Gastrocnemius medialis (tissue), 4 donors: ENCODE data around the gene ACKR2. TPM values are rescaled to one million over a fixed set of nuclear protein-coding genes. Genes with fewer than 3 reads are reported as not detected.

ENCODE experiments used
- ATAC-seq, 2 donors: fragments of 150-250 bp; one replicate each; pipeline ENCODE4 v1.9.1; 2016
- DNase-seq, 2 donors: peaks; one replicate each; pipeline ENCODE4 v3.0.0-alpha.2; 2019
- H3K27ac ChIP-seq, 4 donors: fragments of 200-600 bp; sonication (generic); 1 replicate in 1 of 4; 2 replicates in 3 of 4; pipeline ENCODE4 v1.5.1; 2016 to 2018; ENCODE audit warnings: mild to moderate bottlenecking in 2 of 4, moderate library complexity in 1 of 4
- H3K27me3 ChIP-seq, 3 donors: fragments of 200-600 bp; sonication (generic) in 2 of 3; 1 replicate in 1 of 3; 2 replicates in 2 of 3; pipeline versions ENCODE4 v1.5.1 to v1.6.0; 2016 to 2019; ENCODE audit warnings: mild to moderate bottlenecking in 1 of 3, moderate library complexity in 1 of 3
- H3K36me3 ChIP-seq, 2 donors: fragments of 200-600 bp; sonication (generic) in 1 of 2; one replicate each; pipeline ENCODE4 v1.5.1; 2017 to 2018
- H3K4me1 ChIP-seq, 2 donors: fragments of 200-600 bp; sonication (generic) in 1 of 2; one replicate each; pipeline ENCODE4 v1.5.1; 2016 to 2017; ENCODE audit warnings: mild to moderate bottlenecking in 2 of 2
- H3K4me3 ChIP-seq, 4 donors: fragments of 200-600 bp; sonication (generic) in 3 of 4; 1 replicate in 1 of 4; 2 replicates in 3 of 4; pipeline ENCODE4 v1.5.1; 2016 to 2019; ENCODE audit warnings: mild to moderate bottlenecking in 2 of 4
- H3K9me3 ChIP-seq, 3 donors: fragments of 200-600 bp; sonication (generic) in 2 of 3; 1 replicate in 1 of 3; 2 replicates in 2 of 3; pipeline ENCODE4 v1.5.1; 2016 to 2019
- CTCF ChIP-seq, 5 experiments: fragments of 450-650 bp in 3 of 5; fragments of 200-600 bp in 2 of 5; sonication (generic) in 2 of 5; IDR thresholded peaks in 4 of 5; conservative IDR thresholded peaks in 1 of 5; 1 replicate in 4 of 5; 2 replicates in 1 of 5; pipeline ENCODE4 v1.5.1; 2016 to 2019; ENCODE audit warnings: antibody characterized with exemption in 5 of 5, mild to moderate bottlenecking in 3 of 5, moderate library complexity in 3 of 5
- POLR2A ChIP-seq, 2 donors: fragments of 450-650 bp; IDR thresholded peaks; one replicate each; pipeline ENCODE4 v1.6.1; 2017; ENCODE audit warnings: antibody characterized with exemption in 2 of 2, mild to moderate bottlenecking in 2 of 2, moderate library complexity in 2 of 2
- in situ Hi-C, 4 donors: fragments of 200-750 bp; cut with MboI; loops; one replicate each; pipeline versions ENCODE4 v1.15.0 to v1.8.0; 2017; ENCODE audit warnings: low sequenced_read_pairs in 4 of 4
- intact Hi-C: fragments of 100-400 bp; cut with DNase I; formaldehyde crosslinking; loops from one replicate; pipeline ENCODE4 v1.15.1; 2023; ENCODE audit warnings: low total_unique reads
- total RNA-seq, 4 donors: library from RNA; depleted of rRNA; stranded (reverse); fragments of >200 nt; gene quantifications; one replicate each; pipeline versions ENCODE4 v1.1.0 to v1.2.3, GENCODE V29; 2016

The ACKR2 gene
- total RNA-seq, 4 donors from 2014 or later = 0.23 to 1.1 (median 0.51) TPM; not detected in 1

- no peaks in the 10 kb centered on the region for H3K9me3 ChIP-seq
- no peak overlapping the region for H3K4me3 ChIP-seq
- DNase-seq = no peak
- in situ Hi-C loops (no loop called here), intact Hi-C loops (loop anchor here (10.0 kb wide), 1 partner anchor 1585 kb away; no protein-coding TSS in a partner anchor)
- no peaks in the 10 kb centered on the region for H3K27me3 ChIP-seq
- no peak for TF ChIP-seq POLR2A (IDR thresholded peaks at IDR 0.05)
- no peak for TF ChIP-seq CTCF (IDR thresholded peaks at IDR 0.05 in 4 of 5, conservative IDR thresholded peaks at IDR 0.05 in 1 of 5)
- peak overlapping the region in 3 of 4 donors; percentile 20 to 97 (median 95) for H3K27ac ChIP-seq
- no peaks in the 10 kb centered on the region for H3K36me3 ChIP-seq
- no peak for ATAC-seq
- peaks cover 34 to 41% of the 10 kb centered on the region in 2 donors for H3K4me1 ChIP-seq
Measured at GRCh38 chr3:42800251-42800650, 9.0 kb upstream of the ACKR2 start.

- Histone ChIP-seq H3K4me1 (peaks cover 36 to 41% of the 10 kb centered on the region in 2 donors), H3K36me3 (no peaks in the 10 kb centered on the region), H3K9me3 (no peaks in the 10 kb centered on the region), H3K27me3 (no peaks in the 10 kb centered on the region), H3K27ac (peak overlapping the region; percentile 2 to 97 (median 58)), H3K4me3 (no peak overlapping the region)
- DNase-seq (no peak), ATAC-seq (no peak)
- no peak for TF ChIP-seq POLR2A (IDR thresholded peaks at IDR 0.05)
- TF ChIP-seq CTCF (IDR thresholded peaks at IDR 0.05 in 4 of 5, conservative IDR thresholded peaks at IDR 0.05 in 1 of 5) = no peak
- intact Hi-C loops (loop anchor here (10.0 kb wide), 1 partner anchor 1586 kb away; no protein-coding TSS in a partner anchor), in situ Hi-C loops (no loop called here)
Measured at GRCh38 chr3:42801048-42801620, 8.1 kb upstream of the ACKR2 start.

- intact Hi-C loops = loop anchor here (2.0 to 10.0 kb wide), 2 partner anchors 55 to 1587 kb away; no protein-coding TSS in a partner anchor
- in situ Hi-C loops = no loop called here
- peak overlapping the region; percentile 95 to 98 (median 97) for H3K27ac ChIP-seq
- peaks cover 36 to 41% of the 10 kb centered on the region in 2 donors for H3K4me1 ChIP-seq
- ATAC-seq = no peak
- no peak overlapping the region for H3K4me3 ChIP-seq
- TF ChIP-seq POLR2A (IDR thresholded peaks at IDR 0.05) = no peak
- TF ChIP-seq CTCF (IDR thresholded peaks at IDR 0.05 in 4 of 5, conservative IDR thresholded peaks at IDR 0.05 in 1 of 5) = no peak
- H3K27me3 ChIP-seq = no peaks in the 10 kb centered on the region
- H3K9me3 ChIP-seq = no peaks in the 10 kb centered on the region
- no peak for DNase-seq
- no peaks in the 10 kb centered on the region for H3K36me3 ChIP-seq
Measured at GRCh38 chr3:42801784-42802183, 7.5 kb upstream of the ACKR2 start.

GRCh38 chr3:42802876-42803413, 6.3 kb upstream of the ACKR2 start:
- Histone ChIP-seq H3K4me3 (peak overlapping the region; percentile 78 to 98 (median 88)), H3K9me3 (no peaks in the 10 kb centered on the region), H3K36me3 (no peaks in the 10 kb centered on the region), H3K27me3 (no peaks in the 10 kb centered on the region), H3K4me1 (peaks cover 36 to 41% of the 10 kb centered on the region in 2 donors), H3K27ac (peak overlapping the region; percentile 95 to 98 (median 97))
- intact Hi-C loops = loop anchor here (2.0 to 10.0 kb wide), 2 partner anchors 56 to 1588 kb away; no protein-coding TSS in a partner anchor
- DNase-seq (peak in 1 of 2 donors; percentile 27), ATAC-seq (peak; percentile 40)
- TF ChIP-seq CTCF (IDR thresholded peaks at IDR 0.05 in 4 of 5, conservative IDR thresholded peaks at IDR 0.05 in 1 of 5) (no peak), POLR2A (IDR thresholded peaks at IDR 0.05) (peak; percentile 31 to 60)
- in situ Hi-C loops = no loop called here
